GM12878 (cell line): ENCODE measurements around the gene RAPGEF4.

Experiments used
- ASH2L ChIP-seq: fragments of 300-600, 200-600 bp; sonication (generic); IDR thresholded peaks from 2 replicates; pipeline ENCODE4 v1.6.1; 2017; ENCODE audit warnings: low read depth, mild to moderate bottlenecking, borderline replicate concordance
- EP300 ChIP-seq, 2 experiments: fragments of 150-350 bp in 1 of 2; IDR thresholded peaks; 2 replicates each; pipeline ENCODE4 v1.6.1; 2011 to 2012; ENCODE audit warnings: low read depth in 2 of 2, low read length in 2 of 2, borderline replicate concordance in 1 of 2, improper control_type of control experiment in 1 of 2, inconsistent platforms in 1 of 2; ENCODE audit not compliant: control insufficient read depth in 1 of 2
- HDAC2 ChIP-seq: fragments of 200-600 bp; sonication (generic); IDR thresholded peaks from 2 replicates; pipeline ENCODE4 v1.6.1; 2017
- JUNB ChIP-seq: IDR thresholded peaks from 2 replicates; pipeline ENCODE4 v1.6.1; 2016; ENCODE audit warnings: antibody characterized with exemption, mild to moderate bottlenecking
- REST ChIP-seq: IDR thresholded peaks from 2 replicates; pipeline ENCODE4 v1.6.1; 2012; ENCODE audit warnings: mild to moderate bottlenecking, low read depth, low read length
- SIN3A ChIP-seq: IDR thresholded peaks from 2 replicates; pipeline ENCODE4 v1.6.1; 2012; ENCODE audit warnings: low read depth, low read length, improper control_type of control experiment
- SKIL ChIP-seq: fragments of 450-650 bp; IDR thresholded peaks from 2 replicates; pipeline ENCODE4 v1.6.1; 2017; ENCODE audit warnings: mild to moderate bottlenecking, low read depth, inconsistent platforms; ENCODE audit not compliant: poor library complexity, severe bottlenecking
- ZNF274 ChIP-seq: IDR thresholded peaks from one replicate; pipeline ENCODE4 v1.8.0; 2011; ENCODE audit not compliant: insufficient read length, insufficient read depth
- TF ChIP-seq, protein P1 (sequence below), 3 experiments: IDR thresholded peaks in 2 of 3; conservative IDR thresholded peaks in 1 of 3; 2 replicates each; pipeline ENCODE4 v1.5.1; 2011; ENCODE audit warnings: low read depth in 3 of 3, low read length in 3 of 3, mild to moderate bottlenecking in 3 of 3, control low read depth in 2 of 3, moderate library complexity in 2 of 3, inconsistent platforms in 1 of 3, mixed read lengths in 1 of 3; ENCODE audit not compliant: control insufficient read depth in 2 of 3, insufficient read depth in 1 of 3; ENCODE audit errors: extremely low read depth in 1 of 3

- TF ChIP-seq REST (no peak), ZNF274 (no peak), SIN3A (no peak), ASH2L (no peak), EP300 (IDR thresholded peaks at IDR 0.05; ENCODE audit: borderline replicate concordance in 1 of 2, control insufficient read depth in 1 of 2, low read depth in 2 of 2, low read length in 2 of 2) (no peak), JUNB (no peak), SKIL (no peak), HDAC2 (no peak)
- TF ChIP-seq, protein P1, sequence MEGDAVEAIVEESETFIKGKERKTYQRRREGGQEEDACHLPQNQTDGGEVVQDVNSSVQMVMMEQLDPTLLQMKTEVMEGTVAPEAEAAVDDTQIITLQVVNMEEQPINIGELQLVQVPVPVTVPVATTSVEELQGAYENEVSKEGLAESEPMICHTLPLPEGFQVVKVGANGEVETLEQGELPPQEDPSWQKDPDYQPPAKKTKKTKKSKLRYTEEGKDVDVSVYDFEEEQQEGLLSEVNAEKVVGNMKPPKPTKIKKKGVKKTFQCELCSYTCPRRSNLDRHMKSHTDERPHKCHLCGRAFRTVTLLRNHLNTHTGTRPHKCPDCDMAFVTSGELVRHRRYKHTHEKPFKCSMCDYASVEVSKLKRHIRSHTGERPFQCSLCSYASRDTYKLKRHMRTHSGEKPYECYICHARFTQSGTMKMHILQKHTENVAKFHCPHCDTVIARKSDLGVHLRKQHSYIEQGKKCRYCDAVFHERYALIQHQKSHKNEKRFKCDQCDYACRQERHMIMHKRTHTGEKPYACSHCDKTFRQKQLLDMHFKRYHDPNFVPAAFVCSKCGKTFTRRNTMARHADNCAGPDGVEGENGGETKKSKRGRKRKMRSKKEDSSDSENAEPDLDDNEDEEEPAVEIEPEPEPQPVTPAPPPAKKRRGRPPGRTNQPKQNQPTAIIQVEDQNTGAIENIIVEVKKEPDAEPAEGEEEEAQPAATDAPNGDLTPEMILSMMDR (IDR thresholded peaks at IDR 0.05 in 2 of 3, conservative IDR thresholded peaks at IDR 0.05 in 1 of 3; ENCODE audit: control insufficient read depth in 2 of 3, extremely low read depth in 1 of 3, insufficient read depth in 1 of 3, low read depth in 3 of 3, low read length in 3 of 3), result no peak
Measured at GRCh38 chr2:172951554-172951953, 215.9 kb downstream of the RAPGEF4 start.
